Measurements from ENCODE around the gene MSRB3.
"Not testable (repeated sequence)": the region's sequence is repeated elsewhere in the genome, so short reads cannot be mapped to it uniquely, and the experiment has no call there.

- not testable (repeated sequence) for TF ChIP-seq CTCF (conservative IDR thresholded peaks at IDR 0.05); EZH2 (IDR thresholded peaks at IDR 0.05; ENCODE audit: low read depth)
Measured at GRCh38 chr12:65285532-65285931, 7.0 kb downstream of the MSRB3 start.
